Naive B cell (primary cell): Measurements from ENCODE around the gene PRMT7. TPM values are rescaled to one million over a fixed set of nuclear protein-coding genes. Genes with fewer than 3 reads are reported as not detected.
"Not testable (repeated sequence)": the region's sequence is repeated elsewhere in the genome, so short reads cannot be mapped to it uniquely, and the experiment has no call there.

Experiments
- ATAC-seq, 2 donors: fragments of 150-1000 bp; cut with Tn5 transposase; 2 replicates each; pipeline ENCODE4 v1.10.0; 2021; ENCODE audit warnings: low read depth in 2 of 2, mild to moderate bottlenecking in 2 of 2, moderate library complexity in 2 of 2
- DNase-seq: peaks from one replicate; pipeline ENCODE4 v3.0.0; 2022
- H3K27ac Mint-ChIP-seq, 6 donors: one replicate each; pipeline ENCODE4 v1.8.0; 2020 to 2022; ENCODE audit warnings: mild to moderate bottlenecking in 6 of 6, mixed read lengths in 6 of 6, moderate library complexity in 5 of 6, inconsistent platforms in 2 of 6
- H3K27me3 Mint-ChIP-seq, 3 donors: one replicate each; pipeline ENCODE4 v1.8.0; 2021 to 2022; ENCODE audit warnings: mixed read lengths in 3 of 3, mild to moderate bottlenecking in 1 of 3
- H3K36me3 Mint-ChIP-seq, 2 donors: one replicate each; pipeline ENCODE4 v1.8.0; 2020 to 2022; ENCODE audit warnings: mixed read lengths in 2 of 2, inconsistent platforms in 1 of 2, mild to moderate bottlenecking in 1 of 2
- H3K4me1 Mint-ChIP-seq, 3 donors: one replicate each; pipeline ENCODE4 v1.8.0; 2020 to 2022; ENCODE audit warnings: mixed read lengths in 3 of 3, inconsistent platforms in 1 of 3, mild to moderate bottlenecking in 1 of 3, moderate library complexity in 1 of 3
- H3K4me3 Mint-ChIP-seq, 8 donors: one replicate each; pipeline ENCODE4 v1.8.0; 2020 to 2022; ENCODE audit warnings: mild to moderate bottlenecking in 8 of 8, mixed read lengths in 8 of 8, moderate library complexity in 8 of 8, inconsistent platforms in 2 of 8
- H3K9me3 Mint-ChIP-seq, 7 donors: one replicate each; pipeline ENCODE4 v1.8.0; 2020 to 2022; ENCODE audit warnings: mixed read lengths in 7 of 7, mild to moderate bottlenecking in 5 of 7, inconsistent platforms in 2 of 7, moderate library complexity in 1 of 7
- polyA plus RNA-seq, 6 donors: library from polyadenylated mRNA; unstranded; fragments of 300-500 nt; fragmentation: Illumina TruSeq; gene quantifications; one replicate each; pipeline ENCODE4 v1.2.3, GENCODE V29; 2021; ENCODE audit warnings: low read depth in 6 of 6

Gene PRMT7
- polyA plus RNA-seq, 6 donors from 2014 or later = 14.8 to 34.8 (median 23.1) TPM

DNA sequence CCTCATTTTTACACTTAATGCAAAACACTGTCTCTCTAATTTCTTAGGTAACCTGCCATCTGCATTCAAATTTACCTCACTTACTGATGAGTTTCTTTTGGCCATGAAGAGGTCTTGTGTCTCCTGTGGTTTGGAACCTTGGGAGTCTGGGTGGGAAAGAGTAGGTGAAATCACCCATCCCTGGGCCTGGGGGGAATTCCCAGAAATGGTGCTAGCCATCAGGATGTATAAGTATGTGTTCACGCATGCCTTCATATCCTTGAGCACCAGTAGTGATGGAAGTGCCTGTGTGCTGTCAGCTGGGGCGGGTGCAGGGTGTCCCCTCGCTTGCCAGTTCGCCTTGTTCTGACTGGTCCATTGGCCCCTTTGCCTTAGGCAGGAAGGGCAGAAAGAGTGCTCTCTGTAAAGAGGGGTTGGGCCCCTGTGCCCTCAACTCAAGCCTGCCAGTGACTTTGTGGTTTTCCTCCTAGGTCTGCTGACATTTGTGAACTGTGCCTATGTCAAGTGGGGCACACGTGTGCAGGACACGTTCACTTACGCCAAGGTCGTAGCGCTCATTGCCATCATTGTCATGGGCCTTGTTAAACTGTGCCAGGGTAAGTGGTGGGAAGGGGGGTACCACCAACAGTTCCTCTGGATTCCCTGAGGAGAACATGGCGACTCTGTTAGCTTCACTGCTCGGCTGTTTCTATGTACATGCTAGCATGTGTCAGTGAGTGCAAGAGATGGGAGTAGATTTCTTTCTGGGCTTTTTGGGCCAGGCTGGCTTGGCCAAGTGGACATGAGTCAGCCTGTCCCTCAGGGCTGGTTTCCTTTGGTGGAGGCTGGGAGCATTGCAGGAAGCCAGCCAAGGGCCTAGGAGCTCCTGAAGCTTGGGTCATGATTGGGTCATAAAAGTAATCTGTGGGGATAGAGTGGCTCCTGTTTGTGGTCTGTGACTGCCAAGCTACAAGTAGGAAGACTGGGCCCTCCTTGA lies 23.3 kb upstream of the PRMT7 start:
- DNase-seq = peak; percentile 50
- Mint-ChIP-seq H3K4me3 (peak overlapping the region; percentile 61 to 95 (median 80)), H3K9me3 (peaks cover 0 to 1% (median 0%) of the 10 kb centered on the region in 7 donors), H3K27me3 (no peaks in the 10 kb centered on the region), H3K36me3 (peaks cover 18 to 27% of the 10 kb centered on the region in 2 donors), H3K27ac (peak overlapping the region; percentile 88 to 98 (median 96)), H3K4me1 (peaks cover 66 to 92% (median 88%) of the 10 kb centered on the region in 3 donors)
- peak in 1 of 2 donors; percentile 8 for ATAC-seq

- no peaks in the 10 kb centered on the region for H3K27me3 Mint-ChIP-seq
- peaks cover 0 to 1% (median 0%) of the 10 kb centered on the region in 7 donors for H3K9me3 Mint-ChIP-seq
- H3K36me3 Mint-ChIP-seq = peaks cover 18 to 29% of the 10 kb centered on the region in 2 donors
- H3K27ac Mint-ChIP-seq = peak overlapping the region; percentile 88 to 98 (median 96)
- ATAC-seq (no peak), DNase-seq (no peak)
- peak overlapping the region in 6 of 8 donors; percentile 61 to 95 (median 81) for H3K4me3 Mint-ChIP-seq
- peaks cover 60 to 85% (median 83%) of the 10 kb centered on the region in 3 donors for H3K4me1 Mint-ChIP-seq
Measured at GRCh38 chr16:68288252-68288650, 22.6 kb upstream of the PRMT7 start.

- DNase-seq, ATAC-seq, H3K27me3 Mint-ChIP-seq, H3K9me3 Mint-ChIP-seq: not testable (repeated sequence)
- Mint-ChIP-seq H3K4me1 (peaks cover 60 to 81% (median 80%) of the 10 kb centered on the region in 3 donors), H3K36me3 (peaks cover 23 to 34% of the 10 kb centered on the region in 2 donors), H3K4me3 (peak overlapping the region in 3 of 8 donors; percentile 9 to 68 (median 26)), H3K27ac (peak overlapping the region in 5 of 6 donors; percentile 88 to 98 (median 97))
Measured at GRCh38 chr16:68288796-68289195, 22.0 kb upstream of the PRMT7 start.

DNA sequence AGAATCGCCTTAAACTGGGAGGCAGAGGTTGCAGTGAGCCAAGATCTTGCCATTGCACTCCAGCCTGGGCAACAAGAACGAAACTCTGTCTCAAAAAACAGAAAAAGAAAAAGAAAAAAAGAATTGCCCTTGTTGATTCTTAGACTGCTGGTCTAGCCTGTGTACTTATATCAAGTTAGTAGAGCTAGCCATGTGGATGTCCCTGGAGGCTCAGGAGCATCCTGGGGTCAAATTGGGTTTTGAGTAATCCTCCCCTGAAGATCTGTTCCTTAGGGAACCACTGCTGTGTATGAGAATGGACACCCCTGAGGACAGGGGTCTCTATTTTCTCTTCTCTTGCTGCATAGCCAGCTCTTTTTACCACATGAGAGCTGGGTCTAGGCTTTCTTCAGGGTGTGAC lies 21.6 kb upstream of the PRMT7 start:
- peaks cover 0 to 1% (median 0%) of the 10 kb centered on the region in 7 donors for H3K9me3 Mint-ChIP-seq
- no peak for DNase-seq
- H3K4me3 Mint-ChIP-seq = peak overlapping the region in 7 of 8 donors; percentile 12 to 86 (median 71)
- H3K4me1 Mint-ChIP-seq = peaks cover 59 to 77% (median 76%) of the 10 kb centered on the region in 3 donors
- no peak for ATAC-seq
- H3K27ac Mint-ChIP-seq = peak overlapping the region; percentile 88 to 98 (median 97)
- peaks cover 23 to 39% of the 10 kb centered on the region in 2 donors for H3K36me3 Mint-ChIP-seq
- H3K27me3 Mint-ChIP-seq = no peaks in the 10 kb centered on the region

GRCh38 chr16:68289621-68290329 lies 21.0 kb upstream of the PRMT7 start:
- peaks cover 0 to 1% (median 0%) of the 10 kb centered on the region in 7 donors for H3K9me3 Mint-ChIP-seq
- peaks cover 55 to 72% (median 70%) of the 10 kb centered on the region in 3 donors for H3K4me1 Mint-ChIP-seq
- no peaks in the 10 kb centered on the region for H3K27me3 Mint-ChIP-seq
- ATAC-seq (peak; percentile 80 to 81), DNase-seq (peak; percentile 82)
- peak overlapping the region; percentile 12 to 86 (median 70) for H3K4me3 Mint-ChIP-seq
- peak overlapping the region; percentile 88 to 98 (median 97) for H3K27ac Mint-ChIP-seq
- peaks cover 23 to 42% of the 10 kb centered on the region in 2 donors for H3K36me3 Mint-ChIP-seq

DNA sequence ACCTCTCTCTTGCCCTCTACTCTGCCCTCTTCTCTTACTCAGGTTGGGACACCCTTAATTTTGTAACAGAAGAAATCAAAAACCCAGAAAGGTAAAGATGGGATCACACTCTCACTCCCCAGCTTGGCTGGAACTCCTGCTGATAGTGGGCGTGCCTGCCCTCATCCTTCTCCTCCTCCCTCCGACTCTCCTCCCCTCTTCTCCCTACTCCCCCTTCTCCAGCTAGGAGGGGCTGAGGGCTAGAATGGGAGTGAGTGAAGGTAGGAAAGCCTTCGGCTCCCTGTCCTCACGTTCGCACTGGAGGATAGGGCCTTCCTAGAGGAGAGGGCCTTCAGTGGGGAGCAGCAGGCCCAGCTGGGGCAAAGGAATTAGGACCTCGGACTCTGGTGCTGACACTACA lies 20.4 kb upstream of the PRMT7 start:
- no peaks in the 10 kb centered on the region for H3K27me3 Mint-ChIP-seq
- H3K4me3 Mint-ChIP-seq = peak overlapping the region in 4 of 8 donors; percentile 20 to 68 (median 36)
- peaks cover 0 to 1% (median 0%) of the 10 kb centered on the region in 7 donors for H3K9me3 Mint-ChIP-seq
- H3K4me1 Mint-ChIP-seq = peaks cover 51 to 66% (median 63%) of the 10 kb centered on the region in 3 donors
- peak overlapping the region in 3 of 6 donors; percentile 41 to 98 (median 88) for H3K27ac Mint-ChIP-seq
- DNase-seq (no peak), ATAC-seq (no peak)
- peaks cover 23 to 42% of the 10 kb centered on the region in 2 donors for H3K36me3 Mint-ChIP-seq

DNA sequence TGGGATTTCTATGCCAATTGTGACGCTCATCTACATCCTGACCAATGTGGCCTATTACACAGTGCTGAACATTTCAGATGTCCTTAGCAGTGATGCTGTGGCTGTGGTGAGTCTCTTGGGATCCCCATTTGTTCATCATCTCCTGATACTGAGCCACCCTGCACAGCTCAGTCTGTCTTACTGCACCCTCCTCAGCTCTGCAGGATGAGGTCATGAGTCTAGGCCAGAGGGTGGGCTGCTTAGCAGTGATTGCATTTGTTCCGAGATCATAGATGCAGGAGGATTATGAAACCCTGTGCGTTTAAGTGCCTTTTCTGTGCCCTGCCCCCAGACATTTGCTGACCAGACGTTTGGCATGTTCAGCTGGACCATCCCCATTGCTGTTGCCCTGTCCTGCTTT lies 19.6 kb upstream of the PRMT7 start:
- ATAC-seq (no peak), DNase-seq (no peak)
- peaks cover 23 to 40% of the 10 kb centered on the region in 2 donors for H3K36me3 Mint-ChIP-seq

DNA sequence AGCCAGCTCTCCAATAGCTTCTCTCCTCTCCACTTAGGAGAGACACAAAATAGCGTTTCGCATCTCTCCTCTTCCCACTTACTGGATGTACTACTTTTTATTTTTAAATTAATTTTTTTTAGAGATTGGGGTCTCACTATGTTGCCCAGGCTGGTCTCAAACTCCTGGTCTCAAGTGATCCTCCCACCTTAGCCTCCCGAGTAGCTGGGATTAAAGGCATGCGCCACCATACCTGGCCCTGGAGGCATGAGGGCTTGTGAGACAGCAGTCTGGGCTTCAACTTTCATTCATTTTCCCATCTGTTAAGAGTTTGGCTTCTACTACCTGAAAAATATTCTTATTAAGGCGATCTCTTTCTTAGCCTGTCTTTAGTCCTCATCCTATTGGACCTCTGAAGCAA lies 18.4 kb upstream of the PRMT7 start:
- Mint-ChIP-seq H3K27ac (peak overlapping the region in 2 of 6 donors; percentile 85 to 88), H3K9me3 (peaks cover 0 to 1% (median 0%) of the 10 kb centered on the region in 7 donors), H3K36me3 (peaks cover 23 to 41% of the 10 kb centered on the region in 2 donors), H3K4me1 (peaks cover 37 to 46% (median 43%) of the 10 kb centered on the region in 3 donors), H3K4me3 (no peak overlapping the region), H3K27me3 (no peaks in the 10 kb centered on the region)
- no peak for ATAC-seq
- no peak for DNase-seq

More for the DNA sequence above, 19.6 kb upstream of the PRMT7 start:
- H3K4me3 Mint-ChIP-seq = peak overlapping the region in 1 of 8 donors; percentile 54
- peaks cover 0 to 1% (median 0%) of the 10 kb centered on the region in 7 donors for H3K9me3 Mint-ChIP-seq
- peak overlapping the region in 5 of 6 donors; percentile 62 to 94 (median 88) for H3K27ac Mint-ChIP-seq
- peaks cover 47 to 58% (median 55%) of the 10 kb centered on the region in 3 donors for H3K4me1 Mint-ChIP-seq
- no peaks in the 10 kb centered on the region for H3K27me3 Mint-ChIP-seq

- Mint-ChIP-seq H3K27me3 (no peaks in the 10 kb centered on the region), H3K27ac (peak overlapping the region in 3 of 6 donors; percentile 45 to 91 (median 69)), H3K36me3 (peaks cover 17 to 49% of the 10 kb centered on the region in 2 donors), H3K4me3 (no peak overlapping the region), H3K9me3 (no peaks in the 10 kb centered on the region), H3K4me1 (peaks cover 13 to 15% (median 15%) of the 10 kb centered on the region in 3 donors)
- ATAC-seq (no peak), DNase-seq (no peak)
Measured at GRCh38 chr16:68296291-68296690, 14.5 kb upstream of the PRMT7 start.

DNA sequence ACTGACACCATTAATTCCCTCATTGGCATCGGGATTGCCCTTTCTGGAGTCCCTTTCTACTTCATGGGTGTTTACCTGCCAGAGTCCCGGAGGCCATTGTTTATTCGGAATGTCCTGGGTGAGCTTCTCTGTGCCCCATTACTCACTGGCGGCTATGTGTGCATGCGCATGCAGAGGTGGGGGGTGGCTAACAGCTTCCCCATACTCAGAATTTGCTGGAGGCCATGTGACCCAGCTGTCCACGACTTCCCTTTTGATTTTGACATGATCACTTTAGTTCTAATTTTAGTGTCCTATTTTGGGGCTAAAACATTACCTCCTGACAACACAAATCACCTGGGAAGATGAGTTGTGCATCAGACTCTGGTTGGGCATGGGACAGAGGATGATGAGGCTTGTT lies 14.1 kb upstream of the PRMT7 start:
- Mint-ChIP-seq H3K27ac (peak overlapping the region in 3 of 6 donors; percentile 45 to 91 (median 69)), H3K4me1 (peaks cover 9 to 11% (median 11%) of the 10 kb centered on the region in 3 donors), H3K9me3 (no peaks in the 10 kb centered on the region), H3K4me3 (no peak overlapping the region), H3K36me3 (peaks cover 18 to 49% of the 10 kb centered on the region in 2 donors), H3K27me3 (no peaks in the 10 kb centered on the region)
- DNase-seq (no peak), ATAC-seq (no peak)

- peaks cover 3 to 9% (median 5%) of the 10 kb centered on the region in 3 donors for H3K4me1 Mint-ChIP-seq
- no peaks in the 10 kb centered on the region for H3K27me3 Mint-ChIP-seq
- no peak for DNase-seq
- H3K36me3 Mint-ChIP-seq = peaks cover 25 to 56% of the 10 kb centered on the region in 2 donors
- ATAC-seq = no peak
- peak overlapping the region in 3 of 6 donors; percentile 7 to 69 (median 56) for H3K27ac Mint-ChIP-seq
- H3K9me3 Mint-ChIP-seq = no peaks in the 10 kb centered on the region
- H3K4me3 Mint-ChIP-seq = no peak overlapping the region
Measured at GRCh38 chr16:68297908-68298307, 12.9 kb upstream of the PRMT7 start.

DNA sequence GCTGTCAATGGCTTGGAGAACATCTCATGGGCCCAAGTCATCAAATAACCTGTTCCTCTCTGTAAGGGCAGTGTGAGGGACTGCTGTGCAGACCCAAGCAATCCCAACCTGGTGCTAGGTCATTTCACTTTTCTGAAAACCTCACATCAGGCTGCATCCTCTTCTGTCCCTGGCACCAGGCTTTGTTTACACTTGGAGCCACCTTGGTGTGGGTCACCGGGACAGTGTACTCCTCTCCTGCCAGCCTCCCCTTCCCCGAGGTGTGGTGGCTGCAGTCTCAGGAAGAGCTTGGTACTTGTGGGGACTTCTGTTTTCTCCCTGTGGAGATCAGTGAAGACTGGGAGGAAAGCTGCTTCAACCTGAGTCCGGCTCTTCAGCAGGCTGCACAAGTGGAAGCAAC lies 12.5 kb upstream of the PRMT7 start:
- no peak for DNase-seq
- H3K27ac Mint-ChIP-seq = peak overlapping the region in 1 of 6 donors; percentile 69
- H3K27me3 Mint-ChIP-seq = no peaks in the 10 kb centered on the region
- peaks cover 3 to 8% (median 3%) of the 10 kb centered on the region in 3 donors for H3K4me1 Mint-ChIP-seq
- no peaks in the 10 kb centered on the region for H3K9me3 Mint-ChIP-seq
- H3K4me3 Mint-ChIP-seq = no peak overlapping the region
- H3K36me3 Mint-ChIP-seq = peaks cover 25 to 53% of the 10 kb centered on the region in 2 donors
- ATAC-seq = no peak
